Stomach (tissue), 9 donors: ENCODE measurements around the gene RFX4. TPM values are rescaled to one million over a fixed set of nuclear protein-coding genes. Genes with fewer than 3 reads are reported as not detected.
"Not testable (repeated sequence)": the region's sequence is repeated elsewhere in the genome, so short reads cannot be mapped to it uniquely, and the experiment has no call there.

Experiments used
- DNase-seq, 2 donors: peaks; one replicate each; pipeline versions ENCODE4 v3.0.0 to v3.0.0-alpha.2; 2013 to 2019
- H3K27ac ChIP-seq, 5 donors: fragments of 200-600 bp in 4 of 5; sonication (generic) in 4 of 5; one replicate each; pipeline ENCODE4 v1.5.1; 2013 to 2019; ENCODE audit warnings: mild to moderate bottlenecking in 1 of 5, moderate library complexity in 1 of 5
- H3K27me3 ChIP-seq, 3 donors: fragments of 200-600 bp; sonication (generic); one replicate each; pipeline ENCODE4 v1.5.1; 2017 to 2019; ENCODE audit warnings: mixed run types in 1 of 3
- H3K36me3 ChIP-seq, 4 donors: fragments of 200-600 bp; sonication (generic); 1 replicate in 3 of 4; 2 replicates in 1 of 4; pipeline ENCODE4 v1.5.1; 2016 to 2019
- H3K4me1 ChIP-seq, 4 donors: fragments of 200-600 bp; sonication (generic); one replicate each; pipeline ENCODE4 v1.5.1; 2016 to 2019
- H3K4me3 ChIP-seq, 4 donors: fragments of 200-600 bp; sonication (generic) in 3 of 4; one replicate each; pipeline ENCODE4 v1.5.1; 2016 to 2019; ENCODE audit warnings: mild to moderate bottlenecking in 1 of 4
- H3K9me3 ChIP-seq, 4 donors: fragments of 200-600 bp; sonication (generic); one replicate each; pipeline ENCODE4 v1.5.1; 2016 to 2019
- CTCF ChIP-seq, 7 experiments: fragments of 450-650 bp in 4 of 7; fragments of 200-600 bp in 3 of 7; sonication (generic) in 3 of 7; IDR thresholded peaks; one replicate each; pipeline ENCODE4 v1.5.1; 2016 to 2019; ENCODE audit warnings: antibody characterized with exemption in 7 of 7, control low read depth in 2 of 7, mild to moderate bottlenecking in 1 of 7
- EP300 ChIP-seq: sonication (generic); formaldehyde crosslinking; IDR thresholded peaks from one replicate; pipeline ENCODE4 v1.6.1; 2017; ENCODE audit warnings: antibody characterized with exemption
- POLR2A ChIP-seq, 4 donors: fragments of 450-650 bp; IDR thresholded peaks; one replicate each; pipeline ENCODE4 v1.6.1; 2016; ENCODE audit warnings: antibody characterized with exemption in 4 of 4, control low read depth in 2 of 4, mild to moderate bottlenecking in 1 of 4, moderate library complexity in 1 of 4
- POLR2AphosphoS5 ChIP-seq, 3 donors: sonication (generic); formaldehyde crosslinking; IDR thresholded peaks; one replicate each; pipeline ENCODE4 v1.6.1; 2016; ENCODE audit warnings: antibody characterized with exemption in 3 of 3
- WGBS, 5 donors: extraction: QIAGEN DNeasy Blood & Tissue Kit in 3 of 5; methylation state at CpG; one replicate each; pipeline versions ENCODE4 v1.1.5 to v1.1.7; 2013 to 2018; 5-methylcytosine and 5-hydroxymethylcytosine counted together
- intact Hi-C: fragments of 100-400 bp; cut with DNase I; formaldehyde crosslinking; loops from one replicate; pipeline ENCODE4 v1.15.1; 2023; ENCODE audit warnings: low total_unique reads
- polyA plus RNA-seq, 3 donors: library from polyadenylated mRNA; stranded (reverse); fragments of 200-250 nt; gene quantifications; one replicate each; pipeline ENCODE4 v1.2.3, GENCODE V29; 2013
- total RNA-seq, 5 donors: library from RNA; depleted of rRNA; stranded (reverse); fragments of >200 nt; gene quantifications; one replicate each; pipeline versions ENCODE4 v1.1.0 to v1.2.3, GENCODE V29; 2014 to 2016
- donor health status: healthy with polysubstance abuse.
- donor health status: Bipolar disorder and iron deficiency.
- donor health status: healthy.

Gene RFX4
- total and polyA plus RNA-seq, 8 donors = not detected

DNA sequence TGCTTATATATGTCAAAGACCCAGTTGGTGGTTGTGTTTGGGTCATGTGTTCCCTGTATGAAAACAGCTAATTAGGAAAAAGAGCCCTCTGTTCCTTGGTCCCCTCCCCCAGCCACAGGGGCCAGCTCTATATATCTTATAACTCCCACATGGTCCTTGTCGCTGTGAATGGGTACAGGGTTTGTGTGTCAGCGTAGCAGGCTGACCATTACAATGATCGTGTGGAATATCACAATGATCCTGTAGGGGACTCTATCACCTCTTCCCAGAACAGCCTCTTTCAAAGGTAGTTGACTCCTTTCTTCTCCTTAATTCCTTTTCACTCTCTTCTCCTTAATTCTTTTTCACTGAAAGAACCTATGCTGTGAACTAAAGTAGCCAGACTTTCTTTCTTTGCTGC lies 140.0 kb downstream of the RFX4 start:
- intact Hi-C loops = no loop called here
- Histone ChIP-seq H3K4me3 (no peak overlapping the region), H3K36me3 (no peaks in the 10 kb centered on the region), H3K27me3 (no peaks in the 10 kb centered on the region), H3K4me1 (no peaks in the 10 kb centered on the region), H3K9me3 (no peaks in the 10 kb centered on the region), H3K27ac (no peak overlapping the region)
- TF ChIP-seq CTCF (IDR thresholded peaks at IDR 0.05) = no peak
- TF ChIP-seq POLR2A (IDR thresholded peaks at IDR 0.05) = no peak
- TF ChIP-seq POLR2AphosphoS5 (IDR thresholded peaks at IDR 0.05) = no peak
- no peak for TF ChIP-seq EP300
- WGBS, 5 donors = 61 to 70% (median 63%) methylated on average over 3 of the region's 3 CpGs
- no peak for DNase-seq

GRCh38 chr12:106723416-106723815 lies 140.6 kb downstream of the RFX4 start:
- H3K27me3 ChIP-seq = no peaks in the 10 kb centered on the region
- H3K4me1 ChIP-seq = no peaks in the 10 kb centered on the region
- no peak for DNase-seq
- H3K4me3 ChIP-seq = no peak overlapping the region
- TF ChIP-seq POLR2A (IDR thresholded peaks at IDR 0.05) = no peak
- TF ChIP-seq POLR2AphosphoS5 (IDR thresholded peaks at IDR 0.05) = no peak
- TF ChIP-seq CTCF (IDR thresholded peaks at IDR 0.05) = no peak
- no peak for TF ChIP-seq EP300
- H3K27ac ChIP-seq = no peak overlapping the region
- WGBS, 5 donors = 73 to 90% (median 80%) methylated on average over 3 of the region's 3 CpGs
- H3K9me3 ChIP-seq = no peaks in the 10 kb centered on the region
- intact Hi-C loops = no loop called here
- no peaks in the 10 kb centered on the region for H3K36me3 ChIP-seq

- TF ChIP-seq POLR2AphosphoS5 (IDR thresholded peaks at IDR 0.05) (no peak), CTCF (IDR thresholded peaks at IDR 0.05) (no peak), EP300 (no peak), POLR2A (IDR thresholded peaks at IDR 0.05) (no peak)
- intact Hi-C loops = no loop called here
- 91 to 98% (median 94%) methylated on average over 1 of the region's 1 CpG for WGBS, 5 donors
- no peaks in the 10 kb centered on the region for H3K36me3 ChIP-seq
- H3K9me3 ChIP-seq = no peaks in the 10 kb centered on the region
- no peaks in the 10 kb centered on the region for H3K27me3 ChIP-seq
- no peak for DNase-seq
- H3K27ac ChIP-seq = no peak overlapping the region
- H3K4me3 ChIP-seq = no peak overlapping the region
- no peaks in the 10 kb centered on the region for H3K4me1 ChIP-seq
These were observed 141.3 kb downstream of the RFX4 start for GRCh38 chr12:106724116-106724515.

DNA sequence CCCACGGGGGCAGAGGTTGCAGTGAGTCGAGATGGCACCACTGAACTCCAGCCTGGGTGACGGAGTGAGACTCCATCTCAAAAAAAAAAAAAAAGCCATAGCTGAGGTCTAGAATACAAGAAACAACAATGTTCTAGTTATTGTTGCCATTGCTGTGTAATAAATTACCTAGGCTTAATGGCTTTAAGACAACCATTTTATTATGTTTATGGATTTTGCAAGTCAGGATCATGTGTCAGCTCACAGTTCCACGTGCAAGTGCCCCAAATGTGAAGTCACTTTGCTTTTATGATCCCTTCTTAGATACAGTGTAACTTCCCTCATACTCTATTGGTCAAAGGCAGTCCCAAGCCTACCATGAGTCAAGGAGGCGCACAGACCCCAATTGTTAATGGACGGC lies 142.1 kb downstream of the RFX4 start:
- DNase-seq = no peak
- H3K27me3 ChIP-seq = no peaks in the 10 kb centered on the region
- TF ChIP-seq EP300 (no peak), POLR2A (IDR thresholded peaks at IDR 0.05) (no peak), POLR2AphosphoS5 (IDR thresholded peaks at IDR 0.05) (no peak), CTCF (IDR thresholded peaks at IDR 0.05) (no peak)
- no peaks in the 10 kb centered on the region for H3K9me3 ChIP-seq
- intact Hi-C loops = no loop called here
- no peaks in the 10 kb centered on the region for H3K4me1 ChIP-seq
- H3K27ac ChIP-seq = no peak overlapping the region
- no peak overlapping the region for H3K4me3 ChIP-seq
- 84 to 92% (median 90%) methylated on average over 6 of the region's 6 CpGs for whole genome bisulfite sequencing, 5 donors
- no peaks in the 10 kb centered on the region for H3K36me3 ChIP-seq

- H3K4me1 ChIP-seq, H3K9me3 ChIP-seq, H3K27ac ChIP-seq, H3K27me3 ChIP-seq, intact Hi-C loops, DNase-seq, H3K4me3 ChIP-seq, H3K36me3 ChIP-seq: not testable (repeated sequence)
- 82 to 95% (median 88%) methylated on average over 5 of the region's 5 CpGs for WGBS, 5 donors
These were observed 143.9 kb downstream of the RFX4 start for GRCh38 chr12:106726603-106727202.
